ENCODE results near the gene OR6C76. TPM values are rescaled to one million over a fixed set of nuclear protein-coding genes. Genes with fewer than 3 reads are reported as not detected.

OR6C76 gene
- polyA plus RNA-seq, 1 donor (not counting 4 experiments of a cell fraction or from before 2014, with no cell fraction given), result not detected

DNA sequence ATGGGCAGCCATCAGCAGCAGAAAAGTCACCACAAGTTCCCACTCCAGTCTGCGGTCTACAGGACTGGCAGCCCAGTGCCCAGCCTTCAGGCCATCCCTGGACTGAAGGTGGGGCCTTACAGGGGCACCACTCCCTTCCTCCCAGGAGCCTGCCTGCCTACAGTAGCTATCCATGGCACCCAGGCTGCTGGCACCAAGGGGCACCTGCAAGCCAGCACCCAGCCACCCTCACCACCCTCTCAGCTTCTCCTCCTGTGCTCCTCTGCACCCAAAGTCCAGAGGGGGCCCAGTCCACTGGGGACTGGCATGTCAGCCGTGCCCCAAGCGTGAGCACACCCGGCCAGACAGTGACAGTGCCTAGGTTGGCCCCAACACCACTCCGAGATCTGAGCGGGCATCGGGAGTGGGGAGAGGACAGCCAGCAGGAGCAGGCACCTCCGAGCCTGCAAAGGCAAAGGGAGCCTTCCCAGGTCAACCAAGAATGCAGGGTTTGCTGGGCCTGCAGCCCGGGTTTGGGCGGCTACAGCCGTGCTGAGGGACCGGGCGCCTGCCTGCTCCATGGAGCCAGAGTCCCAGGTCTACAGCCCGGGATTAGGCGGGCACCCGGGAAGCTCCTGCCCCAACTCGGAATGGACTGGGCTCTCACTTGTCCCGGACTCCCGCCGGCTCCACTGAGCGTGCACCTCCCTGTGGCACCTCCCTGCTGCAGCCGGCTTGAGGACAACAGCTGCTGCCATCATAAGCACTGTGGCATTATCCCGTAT, 33.8 kb upstream of the OR6C76 start:
- TF ChIP-seq, protein P1, sequence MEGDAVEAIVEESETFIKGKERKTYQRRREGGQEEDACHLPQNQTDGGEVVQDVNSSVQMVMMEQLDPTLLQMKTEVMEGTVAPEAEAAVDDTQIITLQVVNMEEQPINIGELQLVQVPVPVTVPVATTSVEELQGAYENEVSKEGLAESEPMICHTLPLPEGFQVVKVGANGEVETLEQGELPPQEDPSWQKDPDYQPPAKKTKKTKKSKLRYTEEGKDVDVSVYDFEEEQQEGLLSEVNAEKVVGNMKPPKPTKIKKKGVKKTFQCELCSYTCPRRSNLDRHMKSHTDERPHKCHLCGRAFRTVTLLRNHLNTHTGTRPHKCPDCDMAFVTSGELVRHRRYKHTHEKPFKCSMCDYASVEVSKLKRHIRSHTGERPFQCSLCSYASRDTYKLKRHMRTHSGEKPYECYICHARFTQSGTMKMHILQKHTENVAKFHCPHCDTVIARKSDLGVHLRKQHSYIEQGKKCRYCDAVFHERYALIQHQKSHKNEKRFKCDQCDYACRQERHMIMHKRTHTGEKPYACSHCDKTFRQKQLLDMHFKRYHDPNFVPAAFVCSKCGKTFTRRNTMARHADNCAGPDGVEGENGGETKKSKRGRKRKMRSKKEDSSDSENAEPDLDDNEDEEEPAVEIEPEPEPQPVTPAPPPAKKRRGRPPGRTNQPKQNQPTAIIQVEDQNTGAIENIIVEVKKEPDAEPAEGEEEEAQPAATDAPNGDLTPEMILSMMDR (optimal IDR thresholded peaks at IDR 0.05 in 1 of 3, IDR thresholded peaks at IDR 0.05 in 1 of 3, conservative IDR thresholded peaks at IDR 0.05 in 1 of 3; ENCODE audit: extremely low read depth in 1 of 3, insufficient read depth in 2 of 3, low read length in 3 of 3), result no peak
- TF ChIP-seq EZH2 (IDR thresholded peaks at IDR 0.05; ENCODE audit: low read length), result no peak
- DNase-seq (ENCODE audit: low read depth, low spot score) (no peak), FAIRE-seq (no peak)
- Histone ChIP-seq H3K4me2 (ENCODE audit: control insufficient read depth, extremely low read depth, insufficient read depth, low read depth, low read length) (no peak overlapping the region), H2AFZ (ENCODE audit: control insufficient read depth, low read length) (no peak overlapping the region), H3K36me3 (ENCODE audit: control insufficient read depth in 2 of 2, extremely low read depth in 1 of 2, insufficient read depth in 2 of 2, low read length in 2 of 2) (no peaks in the 10 kb centered on the region), H3K27me3 (ENCODE audit: control insufficient read depth, extremely low read depth, insufficient read depth, low read length) (no peaks in the 10 kb centered on the region), H3K27ac (ENCODE audit: control insufficient read depth, insufficient read depth, low read length) (no peak overlapping the region), H4K20me1 (ENCODE audit: control insufficient read depth, extremely low read depth, insufficient read depth, low read length) (no peaks in the 10 kb centered on the region), H3K4me3 (ENCODE audit: control insufficient read depth in 2 of 3, extremely low read depth in 1 of 3, insufficient read depth in 2 of 3, low read depth in 1 of 3, low read length in 3 of 3) (no peak overlapping the region), H3K9ac (ENCODE audit: control insufficient read depth, extremely low read depth, insufficient read depth, low read length) (no peak overlapping the region), H3K9me1 (ENCODE audit: control insufficient read depth, extremely low read depth, insufficient read depth, low read length) (no peaks in the 10 kb centered on the region), H3K79me2 (ENCODE audit: control insufficient read depth, insufficient read depth, low read length) (no peaks in the 10 kb centered on the region), H3K9me3 (ENCODE audit: control insufficient read depth, low read depth, low read length) (no peaks in the 10 kb centered on the region), H3K4me1 (ENCODE audit: control insufficient read depth, extremely low read depth, insufficient read depth, low read length) (no peaks in the 10 kb centered on the region)
- dilution Hi-C loops (cut with MboI; ENCODE audit: extremely low pct_ligation_motif_present, low sequenced_read_pairs), result no loop called here

DNA sequence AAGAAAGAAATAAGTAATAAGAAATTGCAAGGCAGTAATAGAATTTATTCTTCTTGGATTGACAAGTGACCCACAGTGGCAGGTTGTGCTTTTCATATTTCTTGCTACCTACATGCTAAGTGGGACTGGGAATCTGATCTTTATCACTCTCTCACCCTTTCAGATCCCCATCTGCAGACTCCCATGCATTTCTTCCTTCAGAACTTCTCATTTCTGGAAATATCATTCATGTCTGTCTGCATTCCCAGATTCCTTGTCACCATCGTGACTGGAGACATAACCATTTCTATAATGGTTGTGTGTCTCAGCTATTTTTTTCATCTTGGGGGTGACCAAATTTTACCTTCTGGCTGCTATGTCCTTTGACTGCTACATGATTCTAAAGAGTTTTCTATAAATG, 29.7 kb upstream of the OR6C76 start:
- DNase-seq (ENCODE audit: low read depth, low spot score) (no peak), FAIRE-seq (no peak)
- H2AFZ ChIP-seq (ENCODE audit: control insufficient read depth, low read length), result no peak overlapping the region
- no peaks in the 10 kb centered on the region for H3K4me1 ChIP-seq (ENCODE audit: control insufficient read depth, extremely low read depth, insufficient read depth, low read length)
- no peak overlapping the region for H3K9ac ChIP-seq (ENCODE audit: control insufficient read depth, extremely low read depth, insufficient read depth, low read length)
- no peak overlapping the region for H3K4me3 ChIP-seq (ENCODE audit: control insufficient read depth in 2 of 3, extremely low read depth in 1 of 3, insufficient read depth in 2 of 3, low read depth in 1 of 3, low read length in 3 of 3)
- H3K36me3 ChIP-seq (ENCODE audit: control insufficient read depth in 2 of 2, extremely low read depth in 1 of 2, insufficient read depth in 2 of 2, low read length in 2 of 2), result no peaks in the 10 kb centered on the region
- TF ChIP-seq, protein P1 (optimal IDR thresholded peaks at IDR 0.05 in 1 of 3, IDR thresholded peaks at IDR 0.05 in 1 of 3, conservative IDR thresholded peaks at IDR 0.05 in 1 of 3; ENCODE audit: extremely low read depth in 1 of 3, insufficient read depth in 2 of 3, low read length in 3 of 3), result no peak
- TF ChIP-seq EZH2 (IDR thresholded peaks at IDR 0.05; ENCODE audit: low read length), result no peak
- no peak overlapping the region for H3K27ac ChIP-seq (ENCODE audit: control insufficient read depth, insufficient read depth, low read length)
- H3K4me2 ChIP-seq (ENCODE audit: control insufficient read depth, extremely low read depth, insufficient read depth, low read depth, low read length), result no peak overlapping the region
- no peaks in the 10 kb centered on the region for H3K9me1 ChIP-seq (ENCODE audit: control insufficient read depth, extremely low read depth, insufficient read depth, low read length)
- no peaks in the 10 kb centered on the region for H4K20me1 ChIP-seq (ENCODE audit: control insufficient read depth, extremely low read depth, insufficient read depth, low read length)
- dilution Hi-C loops (cut with MboI; ENCODE audit: extremely low pct_ligation_motif_present, low sequenced_read_pairs), result no loop called here
- H3K79me2 ChIP-seq (ENCODE audit: control insufficient read depth, insufficient read depth, low read length), result no peaks in the 10 kb centered on the region
- H3K9me3 ChIP-seq (ENCODE audit: control insufficient read depth, low read depth, low read length), result no peaks in the 10 kb centered on the region
- no peaks in the 10 kb centered on the region for H3K27me3 ChIP-seq (ENCODE audit: control insufficient read depth, extremely low read depth, insufficient read depth, low read length)

Measured in keratinocyte (primary cell).